ENCODE data around the gene CWC22.
"Not testable (repeated sequence)": the region's sequence is repeated elsewhere in the genome, so short reads cannot be mapped to it uniquely, and the experiment has no call there.

Gene CWC22

GRCh38 chr2:180006781-180007579 lies at the start of gene CWC22:
Gene CWC22, minus strand, starts transcription at chr2:180007297. Its CDS starts 13,956 bp downstream, at chr2:179993341.
- Histone ChIP-seq H3K4me1 (ENCODE audit: control insufficient read depth, insufficient read depth, low read length) (peaks cover 27% of the 10 kb centered on the region; the same call in 1 of the 2 replicates), H3K9me3 (ENCODE audit: control insufficient read depth, insufficient read depth, low read length) (no peaks in the 10 kb centered on the region), H3K36me3 (ENCODE audit: control insufficient read depth, insufficient read depth, low read length) (0 out of 2 replicates have a peak, but pooled peaks cover 8% of the 10 kb centered on the region), H3K27ac (ENCODE audit: low read depth, low read length) (peak within 1 kb of the TSS; percentile 86), H3K4me3 (ENCODE audit: low read depth, low read length) (peak within 1 kb of the TSS; percentile 92), H3K9ac (ENCODE audit: low read depth, low read length) (peak within 1 kb of the TSS; percentile 96), H3K27me3 (ENCODE audit: control insufficient read depth, insufficient read depth, low read length) (no peaks in the 10 kb centered on the region)

DNA sequence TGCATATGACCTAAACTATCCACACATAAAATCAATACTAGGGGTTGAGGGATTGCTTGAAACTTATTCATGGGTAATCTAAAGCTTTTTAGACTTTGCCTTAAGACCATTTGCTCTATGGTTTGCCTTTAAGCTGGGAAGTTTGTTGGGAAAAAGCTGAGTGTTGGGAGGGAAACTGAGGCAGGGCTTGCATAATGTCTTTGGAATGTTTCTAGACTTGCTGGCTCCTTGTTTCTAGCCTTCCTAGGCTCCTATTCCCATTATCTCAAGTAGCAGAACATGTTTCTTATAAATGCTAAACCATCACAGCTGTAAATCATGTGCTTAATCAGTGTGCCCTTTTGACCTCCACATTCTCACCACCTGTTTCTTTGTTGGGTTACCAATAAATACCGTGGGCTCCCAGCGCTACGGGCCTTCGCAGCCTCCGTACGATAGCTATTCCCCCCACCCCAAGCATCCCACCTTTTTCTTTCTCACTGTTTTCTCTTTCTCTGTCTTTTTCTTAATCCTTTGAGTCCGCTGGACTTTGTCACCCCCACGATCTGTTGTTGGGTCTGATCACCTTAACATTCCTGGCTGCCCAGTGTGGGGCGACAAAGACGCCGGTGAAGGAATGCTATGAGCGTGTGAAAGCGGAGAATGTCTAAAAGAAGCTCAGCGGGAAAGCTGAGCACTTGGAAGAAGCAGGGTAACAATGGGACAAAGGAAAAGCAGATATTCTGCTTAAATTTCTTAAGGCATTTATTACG lies 49.4 kb upstream of the CWC22 start:
- Histone ChIP-seq H3K9me3 (ENCODE audit: control insufficient read depth, insufficient read depth, low read length) (no peaks in the 10 kb centered on the region), H3K4me1 (ENCODE audit: control insufficient read depth, insufficient read depth, low read length) (peaks cover 44% of the 10 kb centered on the region), H3K36me3 (ENCODE audit: control insufficient read depth, insufficient read depth, low read length) (no peaks in the 10 kb centered on the region), H3K27ac (ENCODE audit: low read depth, low read length) (peak overlapping the region; percentile 95), H3K4me3 (ENCODE audit: low read depth, low read length) (peak overlapping the region; percentile 48), H3K9ac (ENCODE audit: low read depth, low read length) (peak overlapping the region; percentile 86), H3K27me3 (ENCODE audit: control insufficient read depth, insufficient read depth, low read length) (no peaks in the 10 kb centered on the region)

DNA sequence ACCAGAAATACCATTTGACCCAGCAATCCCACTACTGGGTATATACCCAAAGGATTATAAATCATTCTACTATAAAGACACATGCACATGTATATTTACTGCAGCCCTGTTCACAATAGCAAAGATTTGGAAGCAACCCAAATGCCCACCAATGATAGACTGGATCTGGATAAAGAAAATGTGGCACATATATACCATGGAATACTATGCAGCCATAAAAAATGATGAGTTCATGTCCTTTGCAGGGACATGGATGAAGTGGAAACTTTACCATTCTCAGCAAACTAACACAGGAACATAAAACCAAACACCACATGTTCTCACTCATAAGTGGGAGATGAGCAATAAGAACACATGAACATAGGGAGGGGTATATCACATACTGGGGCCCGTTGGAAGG lies 47.5 kb upstream of the CWC22 start:
- H3K27ac ChIP-seq (ENCODE audit: low read depth, low read length); H3K36me3 ChIP-seq (ENCODE audit: control insufficient read depth, insufficient read depth, low read length): not testable (repeated sequence)

GRCh38 chr2:180050246-180050645 lies 43.1 kb upstream of the CWC22 start:
- 0 out of 2 replicates have a peak, but pooled peaks cover 1% of the 10 kb centered on the region for H3K4me1 ChIP-seq (ENCODE audit: control insufficient read depth, insufficient read depth, low read length)
- no peaks in the 10 kb centered on the region for H3K9me3 ChIP-seq (ENCODE audit: control insufficient read depth, insufficient read depth, low read length)
- no peaks in the 10 kb centered on the region for H3K36me3 ChIP-seq (ENCODE audit: control insufficient read depth, insufficient read depth, low read length)
- H3K9ac ChIP-seq (ENCODE audit: low read depth, low read length), result no peak overlapping the region
- H3K4me3 ChIP-seq (ENCODE audit: low read depth, low read length), result no peak overlapping the region
- no peaks in the 10 kb centered on the region for H3K27me3 ChIP-seq (ENCODE audit: control insufficient read depth, insufficient read depth, low read length)
- no peak overlapping the region for H3K27ac ChIP-seq (ENCODE audit: low read depth, low read length)

More for the DNA sequence above, 47.5 kb upstream of the CWC22 start:
- not testable (repeated sequence) for H3K9me3 ChIP-seq (ENCODE audit: control insufficient read depth, insufficient read depth, low read length); H3K9ac ChIP-seq (ENCODE audit: low read depth, low read length); H3K27me3 ChIP-seq (ENCODE audit: control insufficient read depth, insufficient read depth, low read length); H3K4me3 ChIP-seq (ENCODE audit: low read depth, low read length)
- peaks cover 42% of the 10 kb centered on the region for H3K4me1 ChIP-seq (ENCODE audit: control insufficient read depth, insufficient read depth, low read length)

DNA sequence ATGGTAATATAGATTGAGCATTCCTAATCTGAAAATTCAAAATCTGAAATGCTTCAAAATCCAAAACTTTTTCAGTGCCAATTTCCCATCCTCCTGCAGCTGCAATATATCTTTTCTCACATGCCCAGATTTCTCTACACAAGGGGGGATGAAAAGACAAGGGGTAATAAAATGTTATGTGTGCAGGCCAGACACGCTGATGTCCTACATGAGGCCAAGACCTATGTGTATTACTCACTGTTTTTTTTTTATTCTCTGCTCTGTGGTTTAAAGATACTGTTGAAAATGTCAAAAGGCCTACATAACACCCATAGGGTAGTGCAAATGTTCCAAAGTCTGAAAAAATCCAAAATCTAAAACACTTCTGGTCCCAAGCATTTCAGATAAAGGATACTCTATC lies 41.2 kb upstream of the CWC22 start:
- Histone ChIP-seq H3K27me3 (ENCODE audit: control insufficient read depth, insufficient read depth, low read length) (no peaks in the 10 kb centered on the region), H3K4me3 (ENCODE audit: low read depth, low read length) (no peak overlapping the region), H3K9me3 (ENCODE audit: control insufficient read depth, insufficient read depth, low read length) (no peaks in the 10 kb centered on the region), H3K36me3 (ENCODE audit: control insufficient read depth, insufficient read depth, low read length) (no peaks in the 10 kb centered on the region), H3K4me1 (ENCODE audit: control insufficient read depth, insufficient read depth, low read length) (no peaks in the 10 kb centered on the region), H3K27ac (ENCODE audit: low read depth, low read length) (no peak overlapping the region), H3K9ac (ENCODE audit: low read depth, low read length) (no peak overlapping the region)

- Histone ChIP-seq H3K27ac (ENCODE audit: low read depth, low read length) (no peak overlapping the region), H3K4me1 (ENCODE audit: control insufficient read depth, insufficient read depth, low read length) (no peaks in the 10 kb centered on the region), H3K9me3 (ENCODE audit: control insufficient read depth, insufficient read depth, low read length) (no peaks in the 10 kb centered on the region), H3K9ac (ENCODE audit: low read depth, low read length) (no peak overlapping the region), H3K4me3 (ENCODE audit: low read depth, low read length) (no peak overlapping the region), H3K27me3 (ENCODE audit: control insufficient read depth, insufficient read depth, low read length) (no peaks in the 10 kb centered on the region), H3K36me3 (ENCODE audit: control insufficient read depth, insufficient read depth, low read length) (no peaks in the 10 kb centered on the region)
These were observed 39.7 kb upstream of the CWC22 start for GRCh38 chr2:180046776-180047175.

- Histone ChIP-seq H3K27me3 (ENCODE audit: control insufficient read depth, insufficient read depth, low read length) (no peaks in the 10 kb centered on the region), H3K9ac (ENCODE audit: low read depth, low read length) (no peak overlapping the region)
These were observed 39.1 kb upstream of the CWC22 start for GRCh38 chr2:180046202-180046601.

GRCh38 chr2:180040146-180040925 lies 33.2 kb upstream of the CWC22 start:
- no peaks in the 10 kb centered on the region; the same call in 1 of the 2 replicates for H3K9me3 ChIP-seq (ENCODE audit: control insufficient read depth, insufficient read depth, low read length)
- no peaks in the 10 kb centered on the region for H3K4me1 ChIP-seq (ENCODE audit: control insufficient read depth, insufficient read depth, low read length)
- no peak overlapping the region for H3K27ac ChIP-seq (ENCODE audit: low read depth, low read length)
- no peaks in the 10 kb centered on the region for H3K27me3 ChIP-seq (ENCODE audit: control insufficient read depth, insufficient read depth, low read length)
- H3K36me3 ChIP-seq (ENCODE audit: control insufficient read depth, insufficient read depth, low read length), result no peaks in the 10 kb centered on the region
- no peak overlapping the region for H3K4me3 ChIP-seq (ENCODE audit: low read depth, low read length)
- H3K9ac ChIP-seq (ENCODE audit: low read depth, low read length), result no peak overlapping the region

More at GRCh38 chr2:180046202-180046601, 39.1 kb upstream of the CWC22 start:
- no peaks in the 10 kb centered on the region for H3K4me1 ChIP-seq (ENCODE audit: control insufficient read depth, insufficient read depth, low read length)
- H3K36me3 ChIP-seq (ENCODE audit: control insufficient read depth, insufficient read depth, low read length), result no peaks in the 10 kb centered on the region
- H3K4me3 ChIP-seq (ENCODE audit: low read depth, low read length), result no peak overlapping the region
- no peaks in the 10 kb centered on the region for H3K9me3 ChIP-seq (ENCODE audit: control insufficient read depth, insufficient read depth, low read length)
- H3K27ac ChIP-seq (ENCODE audit: low read depth, low read length), result no peak overlapping the region

GRCh38 chr2:180038997-180039396 lies 31.9 kb upstream of the CWC22 start:
- H3K4me1 ChIP-seq (ENCODE audit: control insufficient read depth, insufficient read depth, low read length), result peaks cover 9% of the 10 kb centered on the region; the same call in 1 of the 2 replicates
- no peak overlapping the region for H3K4me3 ChIP-seq (ENCODE audit: low read depth, low read length)
- H3K27me3 ChIP-seq (ENCODE audit: control insufficient read depth, insufficient read depth, low read length), result no peaks in the 10 kb centered on the region
- no peaks in the 10 kb centered on the region; the same call in 1 of the 2 replicates for H3K9me3 ChIP-seq (ENCODE audit: control insufficient read depth, insufficient read depth, low read length)
- no peaks in the 10 kb centered on the region for H3K36me3 ChIP-seq (ENCODE audit: control insufficient read depth, insufficient read depth, low read length)
- H3K27ac ChIP-seq (ENCODE audit: low read depth, low read length), result no peak overlapping the region
- no peak overlapping the region for H3K9ac ChIP-seq (ENCODE audit: low read depth, low read length)

DNA sequence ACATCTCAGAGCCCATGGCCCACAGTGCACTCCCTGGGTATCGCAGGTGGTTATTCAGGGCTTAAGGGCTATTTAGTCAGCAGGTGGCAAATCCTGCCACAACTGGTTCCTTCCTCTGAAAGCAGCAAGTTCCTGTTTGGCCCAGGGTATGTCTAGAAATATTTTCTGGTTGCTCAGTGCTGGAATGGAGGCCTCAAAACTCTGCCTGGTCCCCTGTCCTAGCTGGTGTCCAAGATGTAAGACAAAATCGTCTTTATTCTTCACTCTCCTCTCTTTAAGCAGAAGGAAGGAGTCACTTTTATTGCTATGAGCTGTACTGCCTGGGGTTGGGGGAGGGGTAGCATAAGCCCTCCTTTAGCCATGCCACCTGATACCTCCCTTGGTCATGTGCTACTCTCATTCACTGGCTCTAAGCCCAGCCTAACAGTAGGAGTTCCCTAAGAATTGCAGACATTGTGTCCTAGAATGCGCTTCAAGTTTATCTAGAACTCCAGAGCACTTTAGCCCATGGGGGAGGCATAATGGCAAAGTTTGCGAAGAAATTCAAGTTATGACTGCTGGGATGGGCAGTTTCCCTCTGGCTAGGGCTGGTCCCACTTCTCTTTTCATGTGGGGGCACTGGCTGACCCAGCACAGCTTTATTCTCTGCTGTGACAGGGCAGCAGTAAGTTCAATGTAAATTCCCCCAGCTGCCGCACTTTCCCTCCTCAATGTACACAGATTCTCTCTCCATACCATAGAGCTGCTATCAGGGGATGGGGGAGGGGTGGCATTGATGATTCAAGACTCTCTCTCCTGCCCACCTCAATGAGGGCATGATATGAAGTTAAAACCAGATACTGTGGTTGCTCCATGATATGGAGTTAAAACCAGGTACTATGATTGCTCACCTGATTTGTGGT lies 27.1 kb upstream of the CWC22 start:
- Histone ChIP-seq H3K4me1 (ENCODE audit: control insufficient read depth, insufficient read depth, low read length) (peaks cover 13% of the 10 kb centered on the region; the same call in 1 of the 2 replicates), H3K36me3 (ENCODE audit: control insufficient read depth, insufficient read depth, low read length) (no peaks in the 10 kb centered on the region), H3K9ac (ENCODE audit: low read depth, low read length) (no peak overlapping the region), H3K4me3 (ENCODE audit: low read depth, low read length) (0 out of 2 replicates have a peak overlapping the region, but pooled peaks have one; percentile 18), H3K27me3 (ENCODE audit: control insufficient read depth, insufficient read depth, low read length) (no peaks in the 10 kb centered on the region), H3K27ac (ENCODE audit: low read depth, low read length) (no peak overlapping the region), H3K9me3 (ENCODE audit: control insufficient read depth, insufficient read depth, low read length) (no peaks in the 10 kb centered on the region)
